ENCODE data around the gene CAMK1D. TPM values are rescaled to one million over a fixed set of nuclear protein-coding genes. Genes with fewer than 3 reads are reported as not detected.
"Not testable (repeated sequence)": the region's sequence is repeated elsewhere in the genome, so short reads cannot be mapped to it uniquely, and the experiment has no call there.

CAMK1D gene
- total RNA-seq, 1 donor from 2014 or later: 6.5 TPM

DNA sequence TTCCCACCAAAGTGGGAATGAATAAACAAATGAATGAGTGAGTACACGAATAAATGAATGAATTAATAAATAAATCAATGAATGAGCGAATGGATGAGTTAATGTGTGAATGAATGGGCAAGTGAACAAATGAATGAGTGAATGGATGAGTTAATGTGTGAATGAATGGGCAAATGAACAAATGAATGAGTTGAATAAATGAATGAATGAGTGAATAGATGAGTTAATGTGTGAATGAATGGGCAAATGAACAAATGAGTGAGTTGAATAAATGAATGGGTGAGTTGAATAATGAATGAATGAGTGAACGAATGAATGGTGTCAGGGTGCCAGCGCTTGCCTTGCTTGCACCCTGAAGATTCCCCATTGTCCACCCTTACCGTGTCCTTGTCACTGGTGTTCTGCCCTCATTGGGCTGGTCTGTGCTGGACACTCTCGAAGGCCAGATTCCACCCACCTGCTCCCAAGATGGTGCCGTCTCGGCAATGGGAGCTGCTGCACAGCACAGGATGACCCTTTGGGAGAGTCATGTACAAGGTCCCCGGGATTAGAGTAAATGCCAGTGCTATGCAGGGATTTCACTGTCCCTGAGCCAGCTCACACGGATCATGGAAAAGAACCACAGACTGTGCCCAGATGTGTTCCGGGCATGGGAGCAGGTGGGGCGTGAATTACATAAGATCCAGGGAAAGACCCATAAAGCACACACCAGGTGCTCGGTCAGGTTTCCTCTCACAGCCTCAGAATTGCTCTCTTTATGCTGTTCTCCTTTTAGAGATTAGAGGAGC is 83.2 kb downstream of the CAMK1D start:
- no peaks in the 10 kb centered on the region for H3K4me1 Mint-ChIP-seq
- DNase-seq (ENCODE audit: low read depth, low spot score): no peak
- no peaks in the 10 kb centered on the region for H3K36me3 Mint-ChIP-seq (ENCODE audit: low read depth)
- H3K4me3 Mint-ChIP-seq: no peak overlapping the region
- TF ChIP-seq, protein P1, sequence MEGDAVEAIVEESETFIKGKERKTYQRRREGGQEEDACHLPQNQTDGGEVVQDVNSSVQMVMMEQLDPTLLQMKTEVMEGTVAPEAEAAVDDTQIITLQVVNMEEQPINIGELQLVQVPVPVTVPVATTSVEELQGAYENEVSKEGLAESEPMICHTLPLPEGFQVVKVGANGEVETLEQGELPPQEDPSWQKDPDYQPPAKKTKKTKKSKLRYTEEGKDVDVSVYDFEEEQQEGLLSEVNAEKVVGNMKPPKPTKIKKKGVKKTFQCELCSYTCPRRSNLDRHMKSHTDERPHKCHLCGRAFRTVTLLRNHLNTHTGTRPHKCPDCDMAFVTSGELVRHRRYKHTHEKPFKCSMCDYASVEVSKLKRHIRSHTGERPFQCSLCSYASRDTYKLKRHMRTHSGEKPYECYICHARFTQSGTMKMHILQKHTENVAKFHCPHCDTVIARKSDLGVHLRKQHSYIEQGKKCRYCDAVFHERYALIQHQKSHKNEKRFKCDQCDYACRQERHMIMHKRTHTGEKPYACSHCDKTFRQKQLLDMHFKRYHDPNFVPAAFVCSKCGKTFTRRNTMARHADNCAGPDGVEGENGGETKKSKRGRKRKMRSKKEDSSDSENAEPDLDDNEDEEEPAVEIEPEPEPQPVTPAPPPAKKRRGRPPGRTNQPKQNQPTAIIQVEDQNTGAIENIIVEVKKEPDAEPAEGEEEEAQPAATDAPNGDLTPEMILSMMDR (conservative IDR thresholded peaks at IDR 0.05): no peak
- H3K9me3 Mint-ChIP-seq: no peaks in the 10 kb centered on the region
- H3K27me3 Mint-ChIP-seq (ENCODE audit: low read depth): no peaks in the 10 kb centered on the region
- H3K27ac Mint-ChIP-seq (ENCODE audit: unreplicated experiment): no peak overlapping the region

DNA sequence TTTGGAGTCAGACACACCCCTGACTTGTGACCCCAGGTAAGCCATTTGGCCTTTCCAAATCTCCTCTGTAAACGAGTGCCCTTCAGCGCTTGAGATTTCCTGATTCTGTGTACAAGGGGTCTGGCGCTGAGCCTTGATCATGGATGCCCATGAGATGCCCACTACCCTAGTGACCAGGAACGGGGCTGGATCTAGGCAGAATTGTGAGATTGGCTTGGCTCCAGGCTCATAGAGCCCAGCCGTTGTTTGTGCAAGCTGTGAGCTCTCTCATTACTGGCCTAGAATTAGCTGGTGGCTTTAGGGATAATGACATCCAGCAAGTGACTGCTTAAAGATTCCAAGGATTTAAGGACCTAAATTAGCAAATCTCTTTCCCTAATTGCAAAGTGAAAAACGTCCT is 84.9 kb downstream of the CAMK1D start:
- Mint-ChIP-seq H3K27me3 (ENCODE audit: low read depth) (no peaks in the 10 kb centered on the region), H3K27ac (ENCODE audit: unreplicated experiment) (no peak overlapping the region)

DNA sequence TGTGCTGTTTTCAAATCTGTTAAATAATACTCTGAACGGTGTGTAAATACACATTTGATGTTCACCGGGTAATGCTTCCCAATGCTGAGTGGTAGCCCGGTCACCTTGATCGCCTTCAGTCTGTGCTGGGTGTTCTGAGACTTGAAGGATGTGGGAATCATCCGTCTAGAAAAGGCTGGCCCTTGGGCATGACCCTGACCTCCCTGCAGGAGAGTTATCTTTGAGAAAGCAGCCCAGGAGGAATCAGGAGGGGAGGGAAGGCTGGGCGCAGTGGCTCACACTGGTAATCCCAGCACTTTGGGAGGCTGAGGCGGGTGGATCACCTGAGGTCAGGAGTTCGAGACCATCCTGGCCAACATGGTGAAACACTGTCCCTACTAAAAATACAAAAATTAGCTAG is 85.3 kb downstream of the CAMK1D start:
- H3K9me3 Mint-ChIP-seq; H3K27me3 Mint-ChIP-seq (ENCODE audit: low read depth); H3K27ac Mint-ChIP-seq (ENCODE audit: unreplicated experiment); H3K4me3 Mint-ChIP-seq; H3K36me3 Mint-ChIP-seq (ENCODE audit: low read depth); DNase-seq (ENCODE audit: low read depth, low spot score); H3K4me1 Mint-ChIP-seq: not testable (repeated sequence)

More for the DNA sequence above, 84.9 kb downstream of the CAMK1D start:
- H3K9me3 Mint-ChIP-seq: no peaks in the 10 kb centered on the region
- TF ChIP-seq, protein P1 (conservative IDR thresholded peaks at IDR 0.05): no peak
- no peak for DNase-seq (ENCODE audit: low read depth, low spot score)
- no peak overlapping the region for H3K4me3 Mint-ChIP-seq
- H3K4me1 Mint-ChIP-seq: no peaks in the 10 kb centered on the region
- no peaks in the 10 kb centered on the region for H3K36me3 Mint-ChIP-seq (ENCODE audit: low read depth)

DNA sequence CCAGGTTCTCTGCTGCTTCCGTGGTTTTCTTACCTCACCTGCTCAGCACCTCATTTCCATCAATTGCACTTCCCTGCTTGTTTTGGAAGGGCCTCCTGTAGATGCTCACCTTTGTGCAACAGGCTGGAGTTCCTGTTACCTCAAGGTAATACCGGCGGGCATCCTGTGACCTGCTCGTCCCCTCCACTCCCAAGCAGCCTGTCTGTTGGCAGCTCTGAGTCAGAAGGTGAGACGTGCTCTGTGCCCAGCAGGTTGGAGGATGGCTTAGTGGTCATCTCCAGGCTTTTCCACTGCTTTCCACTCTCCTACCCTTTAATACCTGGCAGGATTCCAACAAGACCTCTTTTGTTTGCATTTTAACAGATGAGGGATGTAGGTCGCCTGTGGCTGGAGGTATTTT is 86.0 kb downstream of the CAMK1D start:
- no peak for DNase-seq (ENCODE audit: low read depth, low spot score)
- no peaks in the 10 kb centered on the region for H3K4me1 Mint-ChIP-seq
- H3K27me3 Mint-ChIP-seq (ENCODE audit: low read depth): no peaks in the 10 kb centered on the region
- H3K27ac Mint-ChIP-seq (ENCODE audit: unreplicated experiment): no peak overlapping the region
- no peaks in the 10 kb centered on the region for H3K36me3 Mint-ChIP-seq (ENCODE audit: low read depth)
- TF ChIP-seq, protein P1 (conservative IDR thresholded peaks at IDR 0.05): no peak
- H3K9me3 Mint-ChIP-seq: no peaks in the 10 kb centered on the region
- no peak overlapping the region for H3K4me3 Mint-ChIP-seq

DNA sequence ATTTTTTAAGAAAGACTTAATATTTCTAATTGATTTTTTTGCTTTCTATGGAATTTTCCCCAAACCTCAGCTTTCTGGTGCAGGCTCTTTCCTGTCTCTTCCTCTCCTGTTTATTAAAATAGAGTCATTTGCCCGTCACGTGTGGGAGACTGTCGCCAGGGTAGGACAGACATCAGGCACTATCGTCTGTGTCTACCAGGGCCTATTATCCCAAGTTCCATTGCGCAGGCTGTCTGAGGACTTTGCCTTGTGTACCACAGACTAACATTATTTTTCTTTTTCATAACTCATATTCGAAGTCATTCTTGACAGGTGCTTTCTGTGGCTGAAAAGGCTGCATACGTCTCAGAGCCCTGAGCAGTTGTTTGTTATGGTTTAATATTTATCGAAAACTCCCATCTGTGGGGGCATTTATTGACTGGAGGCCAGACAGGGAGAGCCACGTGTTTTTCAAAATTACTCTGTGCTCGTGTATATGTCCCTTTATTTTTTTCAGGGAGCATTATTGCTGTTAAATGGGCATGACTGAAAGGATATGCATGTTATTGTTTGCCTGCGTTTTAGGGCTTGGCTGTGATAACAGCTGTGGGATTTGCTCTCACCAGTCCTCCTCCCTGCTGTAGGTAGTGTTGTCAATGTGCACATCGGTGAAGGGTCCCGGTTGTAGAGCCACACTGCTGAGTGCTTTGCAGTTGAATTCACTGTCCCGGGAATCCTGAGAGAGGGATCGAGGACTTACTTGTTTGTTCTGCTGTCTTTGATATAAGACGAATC is 89.8 kb downstream of the CAMK1D start:
- DNase-seq (ENCODE audit: low read depth, low spot score): no peak
- TF ChIP-seq, protein P1 (conservative IDR thresholded peaks at IDR 0.05): no peak
- no peak overlapping the region for H3K4me3 Mint-ChIP-seq
- H3K27me3 Mint-ChIP-seq (ENCODE audit: low read depth): no peaks in the 10 kb centered on the region
- no peaks in the 10 kb centered on the region for H3K36me3 Mint-ChIP-seq (ENCODE audit: low read depth)
- H3K27ac Mint-ChIP-seq (ENCODE audit: unreplicated experiment): no peak overlapping the region
- H3K4me1 Mint-ChIP-seq: no peaks in the 10 kb centered on the region
- H3K9me3 Mint-ChIP-seq: no peaks in the 10 kb centered on the region

DNA sequence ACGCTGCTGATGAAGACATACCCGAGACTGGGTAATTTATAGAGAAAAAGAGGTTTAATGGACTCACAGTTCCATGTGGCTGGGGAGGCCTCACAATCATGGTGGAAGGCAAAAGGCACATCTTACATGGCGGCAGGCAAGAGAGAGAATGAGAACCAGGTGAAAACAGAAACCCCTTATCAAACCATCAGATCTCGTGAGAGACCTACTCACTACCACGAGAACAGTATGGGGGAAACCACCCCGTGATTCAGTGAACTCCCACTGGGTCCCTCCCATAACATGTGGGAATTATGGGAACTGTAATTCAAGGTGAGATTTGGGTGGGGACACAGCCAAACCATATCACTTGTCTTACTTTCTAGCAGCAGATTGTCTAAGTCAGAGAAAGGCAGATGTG is 90.4 kb downstream of the CAMK1D start:
- DNase-seq (ENCODE audit: low read depth, low spot score); H3K4me3 Mint-ChIP-seq; H3K27ac Mint-ChIP-seq (ENCODE audit: unreplicated experiment); H3K27me3 Mint-ChIP-seq (ENCODE audit: low read depth); H3K36me3 Mint-ChIP-seq (ENCODE audit: low read depth); H3K9me3 Mint-ChIP-seq; H3K4me1 Mint-ChIP-seq: not testable (repeated sequence)

Data from neural crest cell (in vitro differentiated cells).